NCI-H1105 (cell line): ENCODE results near the gene B3GALNT2.

Source experiments
- DNase-seq: peaks from one replicate; lab custom pipeline; 2025; lab: John Stamatoyannopoulos, UW

The B3GALNT2 gene

GRCh38 chr1:235409042-235409820 lies 95.0 kb downstream of the B3GALNT2 start:
- no peak for DNase-seq

GRCh38 chr1:235408503-235408960 lies 95.7 kb downstream of the B3GALNT2 start:
- DNase-seq: no peak

- DNase-seq: no peak
Measured at GRCh38 chr1:235407419-235407818, 96.8 kb downstream of the B3GALNT2 start.

GRCh38 chr1:235404190-235404589 lies 100.1 kb downstream of the B3GALNT2 start:
- no peak for DNase-seq

- DNase-seq: no peak
Measured at GRCh38 chr1:235403593-235403992, 100.7 kb downstream of the B3GALNT2 start.

- no peak for DNase-seq
Measured at GRCh38 chr1:235402457-235403200, 101.6 kb downstream of the B3GALNT2 start.

GRCh38 chr1:235401251-235401650 lies 103.0 kb downstream of the B3GALNT2 start:
- DNase-seq: no peak
